Urinary bladder (tissue), 4 donors: ENCODE results near the gene HTR4. TPM values are rescaled to one million over a fixed set of nuclear protein-coding genes. Genes with fewer than 3 reads are reported as not detected.

Source experiments
- DNase-seq: peaks from one replicate; pipeline ENCODE4 v3.0.0-alpha.2; 2015; ENCODE audit errors: extremely low spot score
- H3K27ac ChIP-seq: one replicate; pipeline ENCODE4 v1.5.1; 2013; ENCODE audit warnings: low read depth, mild to moderate bottlenecking, moderate library complexity
- H3K36me3 ChIP-seq: one replicate; pipeline ENCODE4 v1.6.1; 2013; ENCODE audit warnings: mild to moderate bottlenecking, moderate library complexity; ENCODE audit not compliant: insufficient read depth
- H3K4me1 ChIP-seq: one replicate; pipeline ENCODE4 v1.6.1; 2013; ENCODE audit warnings: mild to moderate bottlenecking, moderate library complexity; ENCODE audit not compliant: insufficient read depth
- H3K4me3 ChIP-seq: one replicate; pipeline ENCODE4 v1.5.1; 2013; ENCODE audit warnings: low read depth, low read length
- WGBS: extraction: QIAGEN DNeasy Blood & Tissue Kit; methylation state at CpG from one replicate; pipeline ENCODE4 v1.1.7; 2013; 5-methylcytosine and 5-hydroxymethylcytosine counted together
- polyA plus RNA-seq: library from polyadenylated mRNA; stranded (reverse); fragments of 200-250 nt; gene quantifications from one replicate; pipeline ENCODE4 v1.2.3, GENCODE V29; 2013
- total RNA-seq: library from RNA; depleted of rRNA; stranded (reverse); fragments of >200 nt; gene quantifications from one replicate; pipeline ENCODE4 v1.2.3, GENCODE V29; 2014
- donor health status: healthy with polysubstance abuse.
- donor health status: healthy.

Gene HTR4
- total and polyA plus RNA-seq, 2 donors: 0.06 to 0.26 TPM

DNA sequence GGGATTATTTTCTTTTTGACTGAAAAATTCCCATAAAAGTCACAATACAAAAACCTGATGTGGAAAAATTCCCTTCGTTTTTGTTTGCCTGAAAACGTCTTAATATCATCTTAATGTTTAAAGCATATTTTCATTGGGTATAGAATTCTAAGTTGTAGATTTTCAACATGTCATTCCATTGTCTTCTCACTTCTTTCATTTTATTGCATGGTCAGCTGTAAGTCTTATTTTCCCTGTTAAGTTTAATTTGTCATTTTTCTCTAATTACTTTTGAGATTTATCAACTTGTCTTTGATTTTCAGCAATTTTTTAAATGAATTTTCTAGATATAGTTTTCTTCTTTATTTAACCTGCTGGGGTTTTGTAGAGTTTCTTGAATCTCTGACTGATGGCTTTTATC, 138.9 kb downstream of the HTR4 start:
- Histone ChIP-seq H3K4me1 (no peaks in the 10 kb centered on the region), H3K27ac (no peak overlapping the region), H3K36me3 (no peaks in the 10 kb centered on the region), H3K4me3 (no peak overlapping the region)
- DNase-seq: no peak
- 75% methylated on average over 2 of the region's 2 CpGs for WGBS

DNA sequence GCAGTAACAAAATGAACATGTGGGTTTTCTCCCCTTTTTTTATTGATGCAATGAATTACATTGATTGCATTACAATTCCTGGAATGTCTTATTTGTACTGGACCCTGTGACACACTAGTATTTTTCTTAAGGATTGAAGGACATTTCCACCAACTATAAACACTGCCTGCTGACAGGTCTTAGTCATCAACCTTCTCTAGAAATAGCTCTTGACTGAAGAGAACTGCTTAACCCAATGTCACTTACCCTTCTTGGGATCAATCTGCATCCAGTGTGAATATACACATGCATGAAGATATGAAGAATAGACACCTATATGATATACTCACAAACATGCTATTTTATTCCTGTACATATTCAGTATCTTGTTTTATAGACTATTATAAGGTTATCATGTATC, 140.0 kb downstream of the HTR4 start:
- Histone ChIP-seq H3K4me1 (no peaks in the 10 kb centered on the region), H3K27ac (no peak overlapping the region), H3K4me3 (no peak overlapping the region), H3K36me3 (no peaks in the 10 kb centered on the region)
- no peak for DNase-seq

DNA sequence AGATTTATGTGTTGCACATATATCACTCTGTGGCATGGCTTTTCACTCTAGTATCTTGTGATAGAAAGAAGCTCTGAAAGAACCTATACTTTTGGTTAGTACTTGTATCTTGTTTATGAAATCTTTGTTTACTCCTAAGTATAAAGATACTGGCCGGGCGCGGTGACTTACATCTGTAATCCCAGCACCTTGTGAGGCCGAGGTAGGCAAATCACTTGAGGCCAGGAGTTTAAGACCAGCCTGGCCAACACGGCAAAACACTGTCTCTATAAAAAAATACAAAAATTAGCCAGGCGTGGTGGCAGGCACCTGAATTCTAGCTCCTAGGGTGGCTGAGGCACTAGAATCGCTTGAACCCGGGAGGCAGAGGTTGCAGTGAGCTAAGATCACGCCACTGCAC, 141.8 kb downstream of the HTR4 start:
- no peak overlapping the region for H3K4me3 ChIP-seq
- 77% methylated on average over 9 of the region's 9 CpGs for WGBS
- H3K27ac ChIP-seq: no peak overlapping the region
- DNase-seq: no peak
- no peaks in the 10 kb centered on the region for H3K4me1 ChIP-seq
- H3K36me3 ChIP-seq: no peaks in the 10 kb centered on the region

DNA sequence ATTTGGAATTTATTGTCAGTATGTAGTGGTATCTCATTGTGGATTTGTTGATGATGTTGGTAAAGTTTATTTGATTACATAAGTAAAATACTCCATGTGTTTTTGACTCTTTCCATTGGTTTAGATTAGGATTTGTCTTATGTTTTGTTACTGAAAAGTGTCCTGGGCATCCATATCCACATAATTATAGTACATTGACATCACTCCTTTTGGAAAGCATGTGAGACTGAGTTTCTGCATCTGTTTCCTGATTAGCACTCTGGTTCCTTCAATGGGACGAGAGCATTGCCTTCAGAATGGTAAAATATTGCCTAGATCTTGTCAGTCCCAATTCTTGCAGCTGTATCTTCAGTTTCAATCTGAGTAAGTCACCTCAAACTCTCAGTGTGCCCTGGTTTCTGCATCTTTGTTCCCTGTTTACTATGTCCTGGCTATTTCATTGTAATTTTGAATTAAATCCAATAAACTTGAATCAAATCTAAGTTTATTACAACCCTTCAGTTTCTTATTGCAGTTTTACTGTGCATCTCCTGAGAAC, 142.4 kb downstream of the HTR4 start:
- Histone ChIP-seq H3K27ac (no peak overlapping the region), H3K36me3 (no peaks in the 10 kb centered on the region), H3K4me3 (no peak overlapping the region), H3K4me1 (no peaks in the 10 kb centered on the region)
- DNase-seq: no peak
- WGBS: 10% methylated on average over 1 of the region's 1 CpG

DNA sequence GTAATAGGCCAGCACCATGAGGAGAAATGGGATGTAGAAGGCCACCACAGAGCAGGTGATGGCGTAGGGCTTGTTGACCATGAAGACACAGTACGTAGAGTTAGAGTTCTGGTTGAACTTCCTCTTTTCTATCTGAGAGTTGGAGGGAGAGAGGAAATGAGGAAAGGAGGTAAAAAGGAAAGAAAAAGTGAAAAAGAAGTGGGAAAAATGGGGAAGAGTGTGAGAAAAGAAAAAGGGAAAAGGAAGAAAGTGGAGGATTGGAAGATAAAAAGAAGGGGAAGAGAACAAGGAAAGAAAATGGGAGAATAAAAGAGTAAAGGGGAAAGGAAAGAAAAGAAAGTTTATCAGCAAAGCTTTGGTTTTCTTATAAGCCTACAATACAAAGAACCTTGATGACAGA, 144.4 kb downstream of the HTR4 start:
- WGBS: 84% methylated on average over 2 of the region's 2 CpGs
- no peak overlapping the region for H3K27ac ChIP-seq
- DNase-seq: no peak
- H3K36me3 ChIP-seq: no peaks in the 10 kb centered on the region
- no peaks in the 10 kb centered on the region for H3K4me1 ChIP-seq
- no peak overlapping the region for H3K4me3 ChIP-seq

DNA sequence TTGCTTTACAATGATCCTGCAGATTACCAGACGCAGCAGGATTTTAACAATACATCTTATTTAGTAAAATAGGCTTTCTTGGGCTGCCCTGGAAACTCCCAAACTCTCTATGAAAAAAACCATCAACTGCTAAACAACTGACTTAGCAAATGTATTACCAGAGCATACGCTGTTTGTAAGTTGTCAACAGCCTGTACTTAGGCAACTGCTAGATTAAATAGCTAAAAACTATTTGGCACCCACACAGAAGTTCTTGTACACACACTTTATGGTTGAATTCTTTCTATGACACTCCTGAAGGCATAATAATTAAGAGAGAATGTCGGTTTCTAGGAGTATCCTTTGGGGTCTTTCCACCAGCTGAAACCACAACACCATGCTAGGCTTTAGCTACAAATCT, 146.7 kb downstream of the HTR4 start:
- DNase-seq: no peak
- H3K4me1 ChIP-seq: no peaks in the 10 kb centered on the region
- H3K4me3 ChIP-seq: no peak overlapping the region
- 82% methylated on average over 3 of the region's 3 CpGs for WGBS
- no peaks in the 10 kb centered on the region for H3K36me3 ChIP-seq
- no peak overlapping the region for H3K27ac ChIP-seq

DNA sequence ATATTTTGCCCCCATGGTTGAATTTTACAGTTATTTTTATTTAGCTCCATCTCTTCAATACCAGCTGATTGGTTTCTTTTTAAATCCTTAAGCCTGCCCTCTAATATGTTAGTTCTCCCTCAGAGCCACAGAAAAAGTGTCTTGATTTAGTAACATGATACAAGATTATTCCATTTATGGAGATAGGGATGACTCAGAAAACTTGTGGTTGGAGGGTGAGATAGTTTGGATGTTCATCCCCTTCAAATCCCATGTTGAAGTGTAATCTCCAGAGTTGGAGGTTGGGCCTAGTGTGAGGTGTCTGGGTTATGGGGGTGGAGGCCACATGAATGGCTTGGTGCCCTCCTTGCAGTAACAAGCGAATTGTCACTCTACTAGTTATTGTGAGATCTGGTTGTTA, 154.9 kb downstream of the HTR4 start:
- H3K4me3 ChIP-seq: no peak overlapping the region

DNA sequence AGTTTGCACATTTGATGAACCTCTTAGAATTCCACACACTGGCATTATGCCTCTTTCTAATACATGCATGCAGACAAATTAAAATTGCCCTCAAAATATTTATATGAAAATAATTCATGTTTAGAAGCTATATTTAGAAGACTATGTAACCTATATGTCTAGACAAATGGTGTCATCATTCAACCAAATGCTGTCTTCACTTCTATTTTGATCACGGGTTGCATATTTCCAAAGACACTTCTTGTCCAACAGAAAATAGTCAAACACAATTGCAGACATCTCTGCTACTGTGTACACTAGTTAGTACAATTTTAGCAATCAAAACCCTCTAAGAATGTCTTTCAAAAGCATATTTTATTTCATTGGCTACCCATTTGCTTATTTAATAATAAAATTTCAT, 156.6 kb downstream of the HTR4 start:
- 89% methylated on average over 1 of the region's 1 CpG for WGBS
- no peak for DNase-seq

More for the DNA sequence above, 154.9 kb downstream of the HTR4 start:
- 81% methylated on average over 1 of the region's 1 CpG for WGBS
- no peaks in the 10 kb centered on the region for H3K36me3 ChIP-seq
- no peaks in the 10 kb centered on the region for H3K4me1 ChIP-seq
- DNase-seq: no peak
- no peak overlapping the region for H3K27ac ChIP-seq

DNA sequence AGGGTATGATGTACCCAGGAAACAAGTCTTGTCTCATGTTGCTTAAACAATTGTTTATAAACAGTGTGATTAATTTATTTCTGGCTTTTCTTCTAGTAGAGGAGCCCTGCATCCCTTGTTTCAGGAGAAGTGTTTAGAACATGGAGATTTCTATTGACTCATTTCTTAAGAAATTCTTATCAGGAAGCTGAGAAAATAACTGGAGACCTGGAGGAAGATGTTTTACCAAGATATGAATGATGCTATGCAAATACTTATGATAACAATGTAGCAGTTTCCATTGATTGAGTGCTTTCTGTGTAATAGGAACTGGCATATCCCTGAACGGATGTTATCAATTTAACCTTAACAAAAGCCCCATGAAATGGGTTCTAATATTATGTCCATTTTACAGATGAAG, 162.0 kb downstream of the HTR4 start:
- 81% methylated on average over 1 of the region's 1 CpG for WGBS
- Histone ChIP-seq H3K4me3 (no peak overlapping the region), H3K36me3 (no peaks in the 10 kb centered on the region), H3K4me1 (no peaks in the 10 kb centered on the region), H3K27ac (no peak overlapping the region)
- DNase-seq: no peak

More for the DNA sequence above, 156.6 kb downstream of the HTR4 start:
- Histone ChIP-seq H3K27ac (no peak overlapping the region), H3K36me3 (no peaks in the 10 kb centered on the region), H3K4me1 (no peaks in the 10 kb centered on the region), H3K4me3 (no peak overlapping the region)

DNA sequence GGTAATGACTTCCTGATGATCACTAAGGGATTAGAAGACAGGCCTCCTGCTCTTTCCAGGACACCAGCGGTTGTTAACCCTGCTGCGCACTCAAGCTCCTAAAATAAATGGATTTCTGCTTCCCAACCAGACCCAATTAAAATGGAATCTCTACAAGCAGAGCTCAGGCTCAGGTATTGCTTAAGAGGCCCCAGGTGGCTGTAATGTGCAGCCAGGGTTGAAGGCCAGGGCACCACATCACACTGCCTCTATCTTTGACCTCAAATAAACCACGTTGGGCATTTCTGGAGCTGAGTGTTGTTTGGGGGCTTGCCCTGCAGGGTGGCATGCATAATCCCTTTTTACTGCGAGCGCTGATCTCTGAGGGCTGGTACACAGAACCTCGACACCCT, 162.5 kb downstream of the HTR4 start:
- no peak for DNase-seq
- Histone ChIP-seq H3K4me1 (no peaks in the 10 kb centered on the region), H3K36me3 (no peaks in the 10 kb centered on the region), H3K4me3 (no peak overlapping the region), H3K27ac (no peak overlapping the region)
- 46% methylated on average over 6 of the region's 6 CpGs for WGBS

DNA sequence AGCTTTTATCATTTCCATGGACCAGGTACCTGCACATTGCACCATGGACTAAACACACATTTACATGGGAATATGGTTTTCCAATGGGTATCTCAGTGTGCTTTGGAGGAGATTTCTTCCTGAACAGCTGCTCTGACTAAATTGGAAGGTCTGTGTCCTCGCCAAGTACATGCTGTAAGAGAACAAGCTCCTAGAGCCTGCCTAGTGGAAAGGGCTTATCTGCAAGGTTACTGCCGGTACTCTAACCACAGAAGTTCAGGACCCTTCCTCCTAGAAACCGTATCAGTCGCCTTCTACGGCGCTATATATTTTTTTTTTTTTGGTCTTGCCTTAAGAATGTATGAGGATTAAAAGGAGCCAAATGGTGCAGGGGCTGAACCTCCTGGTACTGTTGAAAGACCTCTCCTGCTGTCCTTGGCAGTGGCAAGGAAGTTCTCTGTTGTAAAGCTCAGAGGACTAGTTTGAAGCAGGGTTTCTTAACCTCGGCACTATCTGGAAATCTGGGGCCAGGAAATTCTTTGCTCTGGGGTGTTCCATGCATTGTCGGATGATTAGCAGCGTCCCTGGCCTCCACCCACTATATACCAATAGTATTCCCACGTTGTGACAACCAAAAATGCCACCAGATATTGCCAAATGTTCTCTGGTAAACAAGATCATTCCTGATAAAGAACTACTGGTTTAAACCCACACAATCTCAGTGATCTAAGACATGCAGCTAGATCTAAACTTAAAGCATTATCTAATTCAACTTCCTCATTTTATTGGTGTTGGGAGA, 163.1 kb downstream of the HTR4 start:
- DNase-seq: no peak
- WGBS: 28% methylated on average over 10 of the region's 10 CpGs
- Histone ChIP-seq H3K36me3 (no peaks in the 10 kb centered on the region), H3K4me3 (no peak overlapping the region), H3K4me1 (no peaks in the 10 kb centered on the region), H3K27ac (no peak overlapping the region)

DNA sequence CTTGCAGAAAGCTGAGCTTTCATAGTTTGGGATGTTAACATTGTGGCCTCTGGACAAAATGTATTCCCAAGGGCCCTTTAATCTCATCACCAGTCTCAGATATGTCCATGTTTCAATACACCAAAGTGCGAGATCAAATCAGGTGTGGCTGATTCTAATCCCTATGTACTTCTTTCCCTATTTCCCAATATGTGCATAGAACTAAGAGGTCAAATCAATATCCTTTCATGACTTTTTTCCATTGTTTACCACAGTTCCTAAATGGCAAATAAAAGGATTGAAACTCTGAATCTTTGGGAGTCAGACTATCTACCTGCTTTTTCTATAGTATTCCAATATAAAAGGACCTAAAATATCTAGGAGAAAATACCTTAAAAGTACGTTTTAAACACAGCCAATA, 165.6 kb downstream of the HTR4 start:
- no peaks in the 10 kb centered on the region for H3K4me1 ChIP-seq
- no peak overlapping the region for H3K27ac ChIP-seq
- no peak for DNase-seq
- H3K4me3 ChIP-seq: no peak overlapping the region
- no peaks in the 10 kb centered on the region for H3K36me3 ChIP-seq
- WGBS: 64% methylated on average over 2 of the region's 2 CpGs

DNA sequence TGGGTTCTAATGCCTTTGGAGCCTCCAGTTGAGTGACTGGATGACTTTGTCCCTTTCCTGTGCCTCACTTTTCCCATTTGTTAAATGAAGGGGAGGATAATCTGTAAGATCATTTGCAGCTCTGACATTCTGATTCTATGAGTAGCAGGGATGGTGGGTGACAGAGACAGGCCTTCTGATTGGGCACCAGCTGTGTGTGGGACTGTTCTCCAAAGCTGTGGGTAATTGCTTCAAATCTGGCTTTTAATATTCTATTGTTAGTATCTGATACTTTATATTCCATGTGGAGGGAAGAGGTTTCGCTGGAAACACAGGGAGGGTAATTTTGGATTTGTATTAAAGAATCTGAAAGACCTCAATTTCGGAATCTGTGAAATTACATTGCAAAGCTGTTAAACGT, 167.9 kb downstream of the HTR4 start:
- 88% methylated on average over 3 of the region's 3 CpGs for WGBS
- DNase-seq: no peak
- Histone ChIP-seq H3K36me3 (no peaks in the 10 kb centered on the region), H3K4me1 (no peaks in the 10 kb centered on the region), H3K4me3 (no peak overlapping the region), H3K27ac (no peak overlapping the region)

DNA sequence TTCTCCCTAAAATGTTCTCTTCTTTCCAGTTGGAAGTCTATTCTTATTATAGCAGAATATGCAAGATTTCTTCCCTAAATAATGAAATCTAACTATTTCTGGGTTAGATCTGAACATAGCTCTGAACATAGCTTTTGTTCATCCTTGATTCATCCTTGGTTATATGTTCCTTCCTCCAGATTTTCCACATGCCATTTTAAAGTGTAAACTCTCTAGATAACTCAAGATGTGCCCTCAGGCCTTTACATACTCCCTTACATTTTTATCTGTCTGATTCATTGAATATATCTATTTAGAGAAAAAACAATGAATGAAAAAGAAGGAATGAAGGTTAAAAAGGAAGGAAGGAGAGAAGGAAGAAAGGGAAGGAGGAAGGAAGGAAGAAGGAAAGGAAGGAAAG, 169.7 kb downstream of the HTR4 start:
- DNase-seq: no peak
- no peaks in the 10 kb centered on the region for H3K36me3 ChIP-seq
- no peak overlapping the region for H3K27ac ChIP-seq
- H3K4me3 ChIP-seq: no peak overlapping the region
- H3K4me1 ChIP-seq: no peaks in the 10 kb centered on the region

DNA sequence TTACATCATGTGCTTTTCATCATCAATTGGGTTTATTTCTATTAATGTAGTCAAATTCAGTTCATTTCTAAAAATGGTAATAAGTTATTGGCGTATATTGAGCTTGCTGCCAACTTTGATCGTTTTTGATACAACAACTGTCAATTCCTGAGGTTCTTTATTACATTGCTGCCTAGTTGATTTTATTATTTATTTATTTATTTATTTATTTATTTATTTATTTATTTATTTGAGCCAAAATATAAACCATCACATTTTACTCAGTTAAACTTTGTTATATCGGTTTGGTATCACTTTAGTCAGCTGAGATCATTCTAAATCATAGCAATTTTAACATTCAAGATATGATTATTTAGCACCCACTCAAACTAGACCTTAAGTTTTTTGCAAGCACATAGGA, 170.6 kb downstream of the HTR4 start:
- no peaks in the 10 kb centered on the region for H3K4me1 ChIP-seq
- no peak overlapping the region for H3K4me3 ChIP-seq
- no peak overlapping the region for H3K27ac ChIP-seq
- DNase-seq: no peak
- 89% methylated on average over 3 of the region's 3 CpGs for WGBS
- H3K36me3 ChIP-seq: no peaks in the 10 kb centered on the region
